Activated naive CD4-positive, alpha-beta T cell treated with anti-CD3 and anti-CD28 coated beads, Interleukin-2, amount 50 U/mL, for 24 hours (primary cell): Measurements from ENCODE around the gene CTNNB1.

Experiments
- H3K27ac Mint-ChIP-seq: one replicate; pipeline ENCODE4 v1.8.0; 2021; ENCODE audit warnings: mild to moderate bottlenecking, mixed read lengths
- H3K27me3 Mint-ChIP-seq: one replicate; pipeline ENCODE4 v1.8.0; 2021; ENCODE audit warnings: mixed read lengths
- H3K36me3 Mint-ChIP-seq: one replicate; pipeline ENCODE4 v1.8.0; 2021; ENCODE audit warnings: mixed read lengths
- H3K4me1 Mint-ChIP-seq: one replicate; pipeline ENCODE4 v1.8.0; 2021; ENCODE audit warnings: mixed read lengths
- H3K4me3 Mint-ChIP-seq: one replicate; pipeline ENCODE4 v1.8.0; 2021; ENCODE audit warnings: mild to moderate bottlenecking, mixed read lengths
- H3K9me3 Mint-ChIP-seq: one replicate; pipeline ENCODE4 v1.8.0; 2021; ENCODE audit warnings: mixed read lengths

CTNNB1 gene

DNA sequence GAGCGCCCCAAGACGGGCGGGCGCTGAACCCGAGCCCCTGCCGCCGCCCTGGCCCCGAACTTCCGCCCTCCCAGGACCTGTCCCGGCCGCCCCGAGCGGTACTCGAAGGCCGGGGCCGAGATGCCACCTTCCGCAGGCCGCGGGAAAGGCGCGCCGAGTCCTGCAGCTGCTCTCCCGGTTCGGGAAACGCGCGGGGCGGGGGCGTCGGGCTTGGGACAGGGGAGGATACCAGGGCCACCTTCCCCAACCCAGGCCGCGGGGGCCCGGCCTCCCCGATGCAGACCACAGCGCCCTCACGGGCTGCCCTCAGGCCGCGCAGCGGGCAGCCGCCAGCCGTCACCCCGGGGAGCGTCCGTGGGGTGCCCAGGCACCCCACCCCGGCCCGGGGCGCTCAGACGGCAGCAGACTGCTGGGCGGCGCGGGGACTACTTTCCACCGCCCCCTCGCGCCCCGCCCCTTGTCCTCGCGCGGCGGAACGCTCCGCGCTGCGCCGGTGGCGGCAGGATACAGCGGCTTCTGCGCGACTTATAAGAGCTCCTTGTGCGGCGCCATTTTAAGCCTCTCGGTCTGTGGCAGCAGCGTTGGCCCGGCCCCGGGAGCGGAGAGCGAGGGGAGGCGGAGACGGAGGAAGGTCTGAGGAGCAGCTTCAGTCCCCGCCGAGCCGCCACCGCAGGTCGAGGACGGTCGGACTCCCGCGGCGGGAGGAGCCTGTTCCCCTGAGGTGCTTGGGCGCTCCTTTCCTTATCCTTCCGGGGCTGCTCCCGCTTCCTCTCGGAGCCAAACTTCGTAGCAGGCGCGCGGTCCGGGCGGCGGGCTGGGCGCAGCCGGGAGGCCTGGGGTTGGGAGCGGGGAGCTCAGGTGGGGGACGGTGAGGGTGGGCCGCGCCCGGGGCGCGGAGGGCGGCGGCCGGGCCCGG, at the start of gene CTNNB1:
Gene CTNNB1 (plus strand): TSS at position 556 of the 916 bp plus-strand sequence. CDS start 24,564 bp downstream, outside the sequence.
- H3K36me3 Mint-ChIP-seq = no peaks in the 10 kb centered on the region
- peaks cover under 1% of the 10 kb centered on the region for H3K27me3 Mint-ChIP-seq
- peak within 1 kb of the TSS; percentile 98 for H3K27ac Mint-ChIP-seq
- peak within 1 kb of the TSS; percentile 98 for H3K4me3 Mint-ChIP-seq
- H3K4me1 Mint-ChIP-seq = peaks cover 37% of the 10 kb centered on the region
- no peaks in the 10 kb centered on the region for H3K9me3 Mint-ChIP-seq

DNA sequence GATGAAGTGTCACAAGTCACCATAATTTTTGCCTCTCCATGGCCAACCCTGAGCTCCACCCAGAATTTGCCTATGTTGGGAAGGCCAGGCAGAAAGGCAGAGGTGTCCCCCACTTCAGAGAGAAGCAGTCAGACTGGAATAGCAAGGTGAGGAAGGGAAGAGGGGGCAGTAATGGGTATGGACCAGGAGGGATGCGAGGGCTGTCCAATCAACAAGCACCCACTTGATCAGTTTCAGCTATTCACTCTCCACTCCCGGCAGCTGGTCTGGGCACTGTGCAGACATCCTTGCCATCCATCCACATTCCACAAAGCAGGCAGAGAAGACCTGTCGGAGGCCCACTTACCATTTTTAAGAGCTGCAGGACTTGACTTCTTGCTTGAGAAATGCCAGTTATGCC, 43.5 kb upstream of the CTNNB1 start:
- Mint-ChIP-seq H3K27me3 (no peaks in the 10 kb centered on the region), H3K9me3 (no peaks in the 10 kb centered on the region), H3K4me1 (peaks cover 19% of the 10 kb centered on the region), H3K4me3 (no peak overlapping the region), H3K27ac (no peak overlapping the region), H3K36me3 (no peaks in the 10 kb centered on the region)

DNA sequence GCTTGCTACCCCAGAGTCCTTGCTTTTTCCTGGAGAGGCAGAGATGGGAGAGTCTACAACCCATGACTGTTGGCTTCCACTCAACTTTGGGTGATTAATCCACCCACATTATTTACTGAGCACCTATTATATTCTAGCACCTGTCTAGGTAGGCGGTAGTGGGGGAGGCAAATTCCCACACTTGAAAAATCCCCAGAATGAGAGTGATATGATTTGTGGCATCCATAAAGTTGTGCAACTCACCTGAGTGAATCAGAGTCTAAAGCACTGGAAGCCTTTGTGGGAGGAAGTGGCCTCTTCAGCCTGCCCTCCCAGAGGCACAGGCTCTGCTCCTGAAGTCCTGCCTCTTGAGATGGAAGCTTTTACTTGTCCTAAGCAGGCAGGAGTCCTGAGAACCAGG, 40.4 kb upstream of the CTNNB1 start:
- Mint-ChIP-seq H3K27me3 (no peaks in the 10 kb centered on the region), H3K27ac (peak overlapping the region; percentile 82), H3K4me1 (peaks cover 19% of the 10 kb centered on the region), H3K9me3 (no peaks in the 10 kb centered on the region), H3K4me3 (peak overlapping the region; percentile 11), H3K36me3 (no peaks in the 10 kb centered on the region)

DNA sequence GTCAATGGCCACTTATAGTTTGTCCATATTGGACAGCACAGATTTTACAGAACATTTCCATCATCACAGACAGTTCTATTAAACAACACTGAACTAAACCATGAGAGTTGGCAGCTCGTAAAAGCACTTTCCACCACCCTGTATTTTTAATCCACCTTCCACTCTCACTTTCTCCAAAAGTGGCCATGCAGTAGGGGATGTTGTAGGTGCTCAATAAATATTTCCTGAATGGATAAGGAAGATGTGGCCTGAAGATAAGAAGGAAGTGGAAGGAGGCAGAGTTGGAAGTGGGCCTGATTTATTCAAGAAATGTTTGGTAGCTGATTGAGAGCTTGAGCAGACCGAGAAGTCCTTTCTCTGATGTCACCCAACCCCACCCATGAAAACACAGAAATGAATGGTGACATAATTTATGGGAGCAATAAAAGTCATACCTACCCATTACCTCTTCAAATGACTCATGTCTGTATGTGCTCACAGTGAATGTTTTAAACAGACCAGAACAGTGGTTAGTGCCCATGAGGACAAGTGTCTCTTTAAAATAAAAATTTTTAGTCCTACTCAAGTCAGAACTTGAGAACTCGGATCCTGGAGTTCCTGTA, 39.6 kb upstream of the CTNNB1 start:
- peak overlapping the region; percentile 14 for H3K27ac Mint-ChIP-seq
- H3K36me3 Mint-ChIP-seq = no peaks in the 10 kb centered on the region
- H3K4me3 Mint-ChIP-seq = peak overlapping the region; percentile 11

GRCh38 chr3:41162541-41162940, 36.8 kb upstream of the CTNNB1 start:
- Mint-ChIP-seq H3K4me3 (no peak overlapping the region), H3K36me3 (no peaks in the 10 kb centered on the region), H3K4me1 (peaks cover 25% of the 10 kb centered on the region), H3K27me3 (peaks cover 1% of the 10 kb centered on the region), H3K27ac (no peak overlapping the region), H3K9me3 (no peaks in the 10 kb centered on the region)

More for the DNA sequence above, 39.6 kb upstream of the CTNNB1 start:
- Mint-ChIP-seq H3K27me3 (no peaks in the 10 kb centered on the region), H3K4me1 (peaks cover 19% of the 10 kb centered on the region), H3K9me3 (no peaks in the 10 kb centered on the region)

DNA sequence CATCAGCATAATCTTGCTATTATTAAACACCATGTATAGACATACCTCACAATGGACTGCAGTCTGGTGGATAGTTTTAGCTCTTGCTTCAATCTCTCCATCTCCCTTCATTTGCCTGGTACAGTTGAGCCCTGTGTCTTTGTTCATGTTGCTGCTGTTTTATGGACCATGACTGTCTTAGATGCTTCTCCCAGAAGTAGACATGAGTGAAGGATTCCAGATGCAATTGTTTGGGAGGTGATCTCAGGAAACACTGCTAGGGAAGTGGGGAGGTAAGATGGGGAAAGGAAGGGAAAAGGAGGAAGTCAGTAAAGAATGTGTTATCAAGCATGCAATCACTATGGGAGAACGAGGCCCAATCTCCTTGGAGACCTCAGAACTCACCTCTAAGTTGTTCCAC, 36.3 kb upstream of the CTNNB1 start:
- Mint-ChIP-seq H3K36me3 (no peaks in the 10 kb centered on the region), H3K4me1 (peaks cover 30% of the 10 kb centered on the region), H3K9me3 (no peaks in the 10 kb centered on the region), H3K27ac (no peak overlapping the region), H3K4me3 (no peak overlapping the region), H3K27me3 (peaks cover 1% of the 10 kb centered on the region)

DNA sequence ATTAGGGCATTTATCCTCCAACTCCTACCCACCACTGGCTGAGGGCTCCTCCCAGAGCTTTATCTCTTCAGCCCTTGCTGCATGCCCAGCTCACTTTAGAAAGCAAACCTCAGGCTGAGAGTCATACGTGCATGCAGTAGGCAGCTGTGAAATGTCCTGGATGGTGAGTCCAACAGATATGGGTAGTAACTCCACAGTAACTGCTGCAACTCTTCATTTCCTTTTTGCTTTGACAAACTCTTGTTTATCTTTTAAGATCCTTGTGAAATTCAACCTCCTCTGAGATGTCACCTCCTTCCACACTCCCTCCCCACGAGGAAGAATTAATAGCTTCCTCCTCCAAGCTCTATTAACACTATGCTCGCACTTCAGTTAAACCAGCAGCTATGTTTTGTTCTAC, 35.9 kb upstream of the CTNNB1 start:
- H3K36me3 Mint-ChIP-seq = no peaks in the 10 kb centered on the region
- peaks cover 1% of the 10 kb centered on the region for H3K27me3 Mint-ChIP-seq
- no peak overlapping the region for H3K4me3 Mint-ChIP-seq
- peaks cover 32% of the 10 kb centered on the region for H3K4me1 Mint-ChIP-seq
- no peaks in the 10 kb centered on the region for H3K9me3 Mint-ChIP-seq
- no peak overlapping the region for H3K27ac Mint-ChIP-seq

DNA sequence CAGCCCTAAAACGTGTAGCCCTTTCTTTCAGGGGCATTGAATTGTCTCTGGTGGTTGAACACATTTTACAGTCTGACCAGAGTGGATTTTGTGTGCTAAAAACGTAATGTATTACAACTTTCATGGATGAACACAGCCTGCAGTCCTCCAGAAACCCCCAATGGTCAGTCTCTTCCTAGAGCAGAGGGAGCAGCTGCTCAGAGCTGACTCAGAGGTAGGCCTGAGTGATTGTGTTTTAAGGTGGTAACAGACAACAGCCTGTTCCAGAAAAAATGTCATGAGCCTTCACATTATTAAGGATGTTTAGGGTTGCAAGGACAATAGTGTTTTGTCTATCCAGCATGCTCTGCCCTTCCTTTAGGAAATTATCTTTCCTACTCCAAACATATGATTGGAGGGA, 34.5 kb upstream of the CTNNB1 start:
- H3K27me3 Mint-ChIP-seq = peaks cover 1% of the 10 kb centered on the region
- H3K27ac Mint-ChIP-seq = no peak overlapping the region
- H3K4me1 Mint-ChIP-seq = peaks cover 21% of the 10 kb centered on the region
- H3K36me3 Mint-ChIP-seq = no peaks in the 10 kb centered on the region
- H3K4me3 Mint-ChIP-seq = no peak overlapping the region
- no peaks in the 10 kb centered on the region for H3K9me3 Mint-ChIP-seq

- Mint-ChIP-seq H3K27ac (no peak overlapping the region), H3K27me3 (peaks cover 3% of the 10 kb centered on the region), H3K4me3 (no peak overlapping the region), H3K9me3 (no peaks in the 10 kb centered on the region), H3K4me1 (peaks cover 17% of the 10 kb centered on the region), H3K36me3 (no peaks in the 10 kb centered on the region)
Observed at GRCh38 chr3:41167722-41168497, 31.4 kb upstream of the CTNNB1 start.

GRCh38 chr3:41169023-41169422, 30.3 kb upstream of the CTNNB1 start:
- no peak overlapping the region for H3K27ac Mint-ChIP-seq
- peaks cover 17% of the 10 kb centered on the region for H3K4me1 Mint-ChIP-seq
- no peaks in the 10 kb centered on the region for H3K9me3 Mint-ChIP-seq
- H3K36me3 Mint-ChIP-seq = no peaks in the 10 kb centered on the region
- H3K4me3 Mint-ChIP-seq = no peak overlapping the region
- H3K27me3 Mint-ChIP-seq = peaks cover 3% of the 10 kb centered on the region

GRCh38 chr3:41173926-41174885, 25.1 kb upstream of the CTNNB1 start:
- Mint-ChIP-seq H3K4me1 (no peaks in the 10 kb centered on the region), H3K4me3 (no peak overlapping the region), H3K27ac (no peak overlapping the region), H3K27me3 (peaks cover 2% of the 10 kb centered on the region), H3K36me3 (no peaks in the 10 kb centered on the region), H3K9me3 (no peaks in the 10 kb centered on the region)

- H3K27me3 Mint-ChIP-seq = peaks cover 2% of the 10 kb centered on the region
- no peaks in the 10 kb centered on the region for H3K36me3 Mint-ChIP-seq
- no peaks in the 10 kb centered on the region for H3K4me1 Mint-ChIP-seq
- no peak overlapping the region for H3K4me3 Mint-ChIP-seq
- H3K27ac Mint-ChIP-seq = no peak overlapping the region
- no peaks in the 10 kb centered on the region for H3K9me3 Mint-ChIP-seq
Observed at GRCh38 chr3:41175365-41175764, 23.9 kb upstream of the CTNNB1 start.

DNA sequence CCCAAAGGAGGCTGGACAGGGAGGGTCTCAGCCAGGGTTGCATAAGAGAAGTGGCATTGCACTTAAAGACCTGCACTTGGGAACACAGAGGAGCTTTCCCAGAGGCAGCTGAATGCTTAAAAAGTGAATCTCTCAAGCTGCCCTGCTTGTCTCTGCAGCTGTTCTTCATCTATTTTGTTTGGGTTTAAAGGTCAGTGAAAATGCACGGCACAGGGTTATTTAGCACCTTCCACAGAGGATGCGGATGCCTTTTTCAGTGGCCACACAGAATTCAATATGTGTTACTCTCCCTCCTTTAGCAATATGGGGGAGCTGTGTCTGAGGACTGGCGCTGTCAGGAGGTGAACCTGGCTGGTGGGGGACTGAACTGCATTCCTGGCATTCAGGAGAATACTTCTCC, 22.7 kb upstream of the CTNNB1 start:
- no peak overlapping the region for H3K4me3 Mint-ChIP-seq
- no peaks in the 10 kb centered on the region for H3K9me3 Mint-ChIP-seq
- H3K36me3 Mint-ChIP-seq = no peaks in the 10 kb centered on the region
- no peaks in the 10 kb centered on the region for H3K27me3 Mint-ChIP-seq
- H3K4me1 Mint-ChIP-seq = no peaks in the 10 kb centered on the region
- no peak overlapping the region for H3K27ac Mint-ChIP-seq

GRCh38 chr3:41178576-41178975, 20.7 kb upstream of the CTNNB1 start:
- H3K27me3 Mint-ChIP-seq = no peaks in the 10 kb centered on the region
- no peak overlapping the region for H3K4me3 Mint-ChIP-seq
- H3K36me3 Mint-ChIP-seq = no peaks in the 10 kb centered on the region
- H3K9me3 Mint-ChIP-seq = no peaks in the 10 kb centered on the region
- no peak overlapping the region for H3K27ac Mint-ChIP-seq
- H3K4me1 Mint-ChIP-seq = no peaks in the 10 kb centered on the region

GRCh38 chr3:41180396-41180795, 18.9 kb upstream of the CTNNB1 start:
- Mint-ChIP-seq H3K4me3 (no peak overlapping the region), H3K27ac (no peak overlapping the region), H3K27me3 (no peaks in the 10 kb centered on the region), H3K36me3 (no peaks in the 10 kb centered on the region), H3K4me1 (no peaks in the 10 kb centered on the region), H3K9me3 (no peaks in the 10 kb centered on the region)
